ENCODE results near the gene EPB41L4B.

The EPB41L4B gene

GRCh38 chr9:109192732-109193361 is 128.0 kb downstream of the EPB41L4B start:
- DNase-seq: no peak

- no peak for DNase-seq
Measured at GRCh38 chr9:109191746-109192145, 129.1 kb downstream of the EPB41L4B start.

- no peak for DNase-seq
Measured at GRCh38 chr9:109190151-109190550, 130.7 kb downstream of the EPB41L4B start.

GRCh38 chr9:109186857-109187520 is 133.9 kb downstream of the EPB41L4B start:
- no peak for DNase-seq

GRCh38 chr9:109182940-109183798 is 137.7 kb downstream of the EPB41L4B start:
- no peak for DNase-seq

- no peak for DNase-seq
Measured at GRCh38 chr9:109182550-109182939, 138.3 kb downstream of the EPB41L4B start.

- no peak for DNase-seq
Measured at GRCh38 chr9:109181284-109181683, 139.6 kb downstream of the EPB41L4B start.

GRCh38 chr9:109179801-109180523 is 140.9 kb downstream of the EPB41L4B start:
- DNase-seq: no peak

- DNase-seq: no peak
Measured at GRCh38 chr9:109176963-109177362, 143.9 kb downstream of the EPB41L4B start.

- DNase-seq: no peak
Measured at GRCh38 chr9:109176386-109176785, 144.5 kb downstream of the EPB41L4B start.

GRCh38 chr9:109172935-109173334 is 147.9 kb downstream of the EPB41L4B start:
- DNase-seq: no peak

- DNase-seq: no peak
Measured at GRCh38 chr9:109171926-109172325, 148.9 kb downstream of the EPB41L4B start.

GRCh38 chr9:109168170-109168569 is 152.7 kb downstream of the EPB41L4B start:
- DNase-seq: no peak

- DNase-seq: no peak
Measured at GRCh38 chr9:109167716-109168115, 153.1 kb downstream of the EPB41L4B start.

- DNase-seq: no peak
Measured at GRCh38 chr9:109166771-109167601, 153.9 kb downstream of the EPB41L4B start, which contains the start of gene FRRS1L. Gene FRRS1L, minus strand, starts transcription at chr9:109167249. Its CDS starts 111 bp downstream, at chr9:109167138.

GRCh38 chr9:109166171-109166770 is 154.6 kb downstream of the EPB41L4B start:
- no peak for DNase-seq

GRCh38 chr9:109164042-109164441 is 156.8 kb downstream of the EPB41L4B start:
- DNase-seq: no peak

- DNase-seq: no peak
Measured at GRCh38 chr9:109163194-109163593, 157.7 kb downstream of the EPB41L4B start.

- no peak for DNase-seq
Measured at GRCh38 chr9:109162677-109163076, 158.2 kb downstream of the EPB41L4B start.

GRCh38 chr9:109161471-109161870 is 159.4 kb downstream of the EPB41L4B start:
- DNase-seq: no peak

GRCh38 chr9:109159583-109159982 is 161.3 kb downstream of the EPB41L4B start:
- no peak for DNase-seq

GRCh38 chr9:109158651-109159050 is 162.2 kb downstream of the EPB41L4B start:
- no peak for DNase-seq
